Measurements from ENCODE around the gene CLCN2.

Gene CLCN2

GRCh38 chr3:184315871-184316661 is 45.3 kb downstream of the CLCN2 start:
- ATAC-seq = no peak
- TF ChIP-seq ZFP30 (CRISPR knock-in tag; IDR thresholded peaks at IDR 0.05) (no peak), ZC3H10 (CRISPR knock-in tag; IDR thresholded peaks at IDR 0.05) (no peak), GLIS3 (CRISPR knock-in tag; IDR thresholded peaks at IDR 0.05) (no peak), ISL1 (CRISPR knock-in tag; IDR thresholded peaks at IDR 0.05) (no peak), SNAI2 (CRISPR knock-in tag; IDR thresholded peaks at IDR 0.05) (no peak), BACH2 (CRISPR knock-in tag; IDR thresholded peaks at IDR 0.05; ENCODE audit: borderline replicate concordance) (no peak), TOX (CRISPR knock-in tag; IDR thresholded peaks at IDR 0.05; ENCODE audit: borderline replicate concordance) (no peak), CSRNP3 (CRISPR knock-in tag; IDR thresholded peaks at IDR 0.05) (no peak), CSDC2 (CRISPR knock-in tag; IDR thresholded peaks at IDR 0.05) (no peak), ARNTL (CRISPR knock-in tag; IDR thresholded peaks at IDR 0.05; ENCODE audit: borderline replicate concordance, low read depth) (no peak), OSR1 (CRISPR knock-in tag; IDR thresholded peaks at IDR 0.05) (no peak), PATZ1 (CRISPR knock-in tag; IDR thresholded peaks at IDR 0.05; ENCODE audit: borderline replicate concordance) (no peak), POU6F1 (CRISPR knock-in tag; IDR thresholded peaks at IDR 0.05; ENCODE audit: borderline replicate concordance, low read depth) (no peak), RARB (CRISPR knock-in tag; IDR thresholded peaks at IDR 0.05) (no peak), ZNF565 (CRISPR knock-in tag; conservative IDR thresholded peaks at IDR 0.05; ENCODE audit: low read depth) (no peak), ESRRG (CRISPR knock-in tag; IDR thresholded peaks at IDR 0.05) (no peak), ZFP3 (CRISPR knock-in tag; IDR thresholded peaks at IDR 0.05) (no peak), TSHZ2 (CRISPR knock-in tag; IDR thresholded peaks at IDR 0.05) (no peak), CREB5 (CRISPR knock-in tag; IDR thresholded peaks at IDR 0.05; ENCODE audit: low read depth) (no peak)

GRCh38 chr3:184315543-184315867 is 45.9 kb downstream of the CLCN2 start:
- peak; percentile 1; the same call in 2 of the 3 replicates for ATAC-seq
- no peak for TF ChIP-seq ZNF8 (CRISPR knock-in tag; IDR thresholded peaks at IDR 0.05)
- TF ChIP-seq OSR1 (CRISPR knock-in tag; IDR thresholded peaks at IDR 0.05) = no peak
- TF ChIP-seq CREB5 (CRISPR knock-in tag; IDR thresholded peaks at IDR 0.05; ENCODE audit: low read depth) = no peak
- no peak for TF ChIP-seq BACH2 (CRISPR knock-in tag; IDR thresholded peaks at IDR 0.05; ENCODE audit: borderline replicate concordance)
- no peak for TF ChIP-seq CSDC2 (CRISPR knock-in tag; IDR thresholded peaks at IDR 0.05)
- TF ChIP-seq RARB (CRISPR knock-in tag; IDR thresholded peaks at IDR 0.05) = no peak
- no peak for TF ChIP-seq PATZ1 (CRISPR knock-in tag; IDR thresholded peaks at IDR 0.05; ENCODE audit: borderline replicate concordance)
- no peak for TF ChIP-seq ZFP3 (CRISPR knock-in tag; IDR thresholded peaks at IDR 0.05)
- TF ChIP-seq ESRRG (CRISPR knock-in tag; IDR thresholded peaks at IDR 0.05) = no peak
- no peak for TF ChIP-seq ZNF70 (CRISPR knock-in tag; IDR thresholded peaks at IDR 0.05)
- TF ChIP-seq TOX (CRISPR knock-in tag; IDR thresholded peaks at IDR 0.05; ENCODE audit: borderline replicate concordance) = no peak
- TF ChIP-seq ARNTL (CRISPR knock-in tag; IDR thresholded peaks at IDR 0.05; ENCODE audit: borderline replicate concordance, low read depth) = no peak
- TF ChIP-seq ISL1 (CRISPR knock-in tag; IDR thresholded peaks at IDR 0.05) = no peak
- no peak for TF ChIP-seq TSHZ2 (CRISPR knock-in tag; IDR thresholded peaks at IDR 0.05)
- no peak for TF ChIP-seq SNAI2 (CRISPR knock-in tag; IDR thresholded peaks at IDR 0.05)
